ENCODE data around the gene EPS15. TPM values are rescaled to one million over a fixed set of nuclear protein-coding genes. Genes with fewer than 3 reads are reported as not detected.
A peak's percentile ranks its signal among the peaks of the same experiment; 100 is the strongest.
"Not testable (repeated sequence)": the region's sequence is repeated elsewhere in the genome, so short reads cannot be mapped to it uniquely, and the experiment has no call there.

EPS15 gene
- 10 to 100 TPM; 59.6 to 61.6 TPM for total RNA-seq

GRCh38 chr1:51519048-51519864, at the start of gene EPS15:
TSS of gene EPS15 (minus strand) at chr1:51519266. CDS start at chr1:51519231, 35 bp downstream.
- DNase-seq (peak; percentile 95), ATAC-seq (peak; percentile 76)
- Mint-ChIP-seq H3K36me3 (ENCODE audit: low read depth) (peaks cover 7% of the 10 kb centered on the region), H3K4me3 (peak within 1 kb of the TSS; percentile 100), H3K9me3 (ENCODE audit: low read depth) (no peaks in the 10 kb centered on the region), H3K27ac (peak within 1 kb of the TSS; percentile 93), H3K27me3 (no peaks in the 10 kb centered on the region), H3K4me1 (peaks cover 48% of the 10 kb centered on the region)
- intact Hi-C loops (cut with DNase I, micrococcal nuclease) = loop anchor here (1.0 to 10.0 kb wide), 16 partner anchors 13 to 848 kb away; partner anchors contain the start of genes OSBPL9 (in 2 of the 2), RNF11 (in 2 of the 2), BTF3L4 (in 1 of the 2) and CC2D1B (in 1 of the 2)
- ChIA-PET CTCF (interaction anchor here (0.6 to 1.3 kb wide), 3 partner anchors 21 to 98 kb away, joined by 3 read pairs; no protein-coding TSS in a partner anchor), POLR2A (interaction anchor here (0.7 to 1.1 kb wide), 2 partner anchors 13 to 258 kb away, joined by 4 to 6 read pairs; no protein-coding TSS in a partner anchor)

- POLR2A ChIA-PET = no interaction called here
- ATAC-seq (no peak), DNase-seq (no peak)
- Mint-ChIP-seq H3K27ac (peak overlapping the region; percentile 87), H3K36me3 (ENCODE audit: low read depth) (no peaks in the 10 kb centered on the region), H3K27me3 (no peaks in the 10 kb centered on the region), H3K9me3 (ENCODE audit: low read depth) (no peaks in the 10 kb centered on the region), H3K4me3 (no peak overlapping the region), H3K4me1 (peaks cover 41% of the 10 kb centered on the region)
- intact Hi-C loops (cut with DNase I, micrococcal nuclease) = loop anchor here in 1 of 2 experiments (2.0 kb wide), 1 partner anchor 24 kb away; no protein-coding TSS in a partner anchor
- CTCF ChIA-PET = interaction anchor here (0.6 to 1.3 kb wide), 2 partner anchors 10 to 131 kb away, joined by 3 read pairs; no protein-coding TSS in a partner anchor
Measured at GRCh38 chr1:51568231-51568935, 49.3 kb upstream of the EPS15 start.

- POLR2A ChIA-PET = no interaction called here
Measured at GRCh38 chr1:51567653-51568052, 48.6 kb upstream of the EPS15 start.

GRCh38 chr1:51566260-51566659, 47.2 kb upstream of the EPS15 start:
- H3K4me1 Mint-ChIP-seq = peaks cover 41% of the 10 kb centered on the region
- no peaks in the 10 kb centered on the region for H3K9me3 Mint-ChIP-seq (ENCODE audit: low read depth)
- H3K4me3 Mint-ChIP-seq = no peak overlapping the region
- H3K27me3 Mint-ChIP-seq = no peaks in the 10 kb centered on the region
- H3K36me3 Mint-ChIP-seq (ENCODE audit: low read depth) = no peaks in the 10 kb centered on the region
- no peak overlapping the region for H3K27ac Mint-ChIP-seq
- ChIA-PET CTCF (interaction anchor here (1.3 kb wide), 1 partner anchor 9 kb away, joined by 3 read pairs; no protein-coding TSS in a partner anchor), POLR2A (no interaction called here)
- intact Hi-C loops (cut with DNase I, micrococcal nuclease) = no loop called here
- ATAC-seq (no peak), DNase-seq (no peak)

More at GRCh38 chr1:51567653-51568052, 48.6 kb upstream of the EPS15 start:
- Mint-ChIP-seq H3K27me3 (no peaks in the 10 kb centered on the region), H3K9me3 (ENCODE audit: low read depth) (no peaks in the 10 kb centered on the region), H3K4me1 (peaks cover 41% of the 10 kb centered on the region), H3K4me3 (no peak overlapping the region), H3K36me3 (ENCODE audit: low read depth) (no peaks in the 10 kb centered on the region), H3K27ac (no peak overlapping the region)
- CTCF ChIA-PET = interaction anchor here (1.3 kb wide), 1 partner anchor 9 kb away, joined by 3 read pairs; no protein-coding TSS in a partner anchor
- DNase-seq (no peak), ATAC-seq (no peak)
- intact Hi-C loops (cut with DNase I, micrococcal nuclease) = loop anchor here in 1 of 2 experiments (2.0 kb wide), 1 partner anchor 23 kb away; no protein-coding TSS in a partner anchor

- Mint-ChIP-seq H3K4me1 (peaks cover 29% of the 10 kb centered on the region), H3K4me3 (no peak overlapping the region), H3K9me3 (ENCODE audit: low read depth) (no peaks in the 10 kb centered on the region), H3K27ac (no peak overlapping the region), H3K27me3 (no peaks in the 10 kb centered on the region), H3K36me3 (ENCODE audit: low read depth) (no peaks in the 10 kb centered on the region)
- ChIA-PET CTCF (no interaction called here), POLR2A (no interaction called here)
- DNase-seq = no peak
- intact Hi-C loops (cut with DNase I, micrococcal nuclease) = no loop called here
- no peak for ATAC-seq
Measured at GRCh38 chr1:51565009-51565408, 45.9 kb upstream of the EPS15 start.

- Mint-ChIP-seq H3K27me3 (no peaks in the 10 kb centered on the region), H3K36me3 (ENCODE audit: low read depth) (no peaks in the 10 kb centered on the region), H3K27ac (no peak overlapping the region), H3K4me1 (peaks cover 20% of the 10 kb centered on the region), H3K4me3 (no peak overlapping the region), H3K9me3 (ENCODE audit: low read depth) (no peaks in the 10 kb centered on the region)
- ATAC-seq = peak; percentile 79
- ChIA-PET POLR2A (no interaction called here), CTCF (interaction anchor here (0.8 kb wide), 1 partner anchor 45 kb away, joined by 3 read pairs; the partner anchor contains the start of gene EPS15)
- DNase-seq = peak; percentile 28
- intact Hi-C loops (cut with DNase I, micrococcal nuclease) = no loop called here
Measured at GRCh38 chr1:51564124-51564523, 45.1 kb upstream of the EPS15 start.

GRCh38 chr1:51561702-51562101, 42.6 kb upstream of the EPS15 start:
- intact Hi-C loops (cut with DNase I, micrococcal nuclease) = no loop called here
- DNase-seq (no peak), ATAC-seq (no peak)
- peaks cover 17% of the 10 kb centered on the region for H3K4me1 Mint-ChIP-seq
- no peak overlapping the region for H3K27ac Mint-ChIP-seq
- no peaks in the 10 kb centered on the region for H3K36me3 Mint-ChIP-seq (ENCODE audit: low read depth)
- H3K4me3 Mint-ChIP-seq = no peak overlapping the region
- no peaks in the 10 kb centered on the region for H3K9me3 Mint-ChIP-seq (ENCODE audit: low read depth)
- POLR2A ChIA-PET = no interaction called here
- no peaks in the 10 kb centered on the region for H3K27me3 Mint-ChIP-seq
- CTCF ChIA-PET = no interaction called here

GRCh38 chr1:51560895-51561294, 41.8 kb upstream of the EPS15 start:
- CTCF ChIA-PET; H3K27ac Mint-ChIP-seq; intact Hi-C loops (cut with DNase I, micrococcal nuclease); H3K9me3 Mint-ChIP-seq (ENCODE audit: low read depth); H3K27me3 Mint-ChIP-seq; H3K36me3 Mint-ChIP-seq (ENCODE audit: low read depth); POLR2A ChIA-PET; ATAC-seq; H3K4me3 Mint-ChIP-seq; DNase-seq: not testable (repeated sequence)
- peaks cover 17% of the 10 kb centered on the region for H3K4me1 Mint-ChIP-seq

GRCh38 chr1:51560034-51560433, 41.0 kb upstream of the EPS15 start:
- Mint-ChIP-seq H3K9me3 (ENCODE audit: low read depth) (no peaks in the 10 kb centered on the region), H3K4me3 (no peak overlapping the region), H3K27ac (no peak overlapping the region), H3K4me1 (peaks cover 17% of the 10 kb centered on the region), H3K36me3 (ENCODE audit: low read depth) (no peaks in the 10 kb centered on the region), H3K27me3 (no peaks in the 10 kb centered on the region)
- CTCF ChIA-PET = no interaction called here
- ATAC-seq = no peak
- DNase-seq = no peak
- POLR2A ChIA-PET = no interaction called here
- intact Hi-C loops (cut with DNase I, micrococcal nuclease) = no loop called here

- H3K4me3 Mint-ChIP-seq = no peak overlapping the region
- no peaks in the 10 kb centered on the region for H3K36me3 Mint-ChIP-seq (ENCODE audit: low read depth)
- POLR2A ChIA-PET = no interaction called here
- peaks cover 17% of the 10 kb centered on the region for H3K4me1 Mint-ChIP-seq
- no peaks in the 10 kb centered on the region for H3K27me3 Mint-ChIP-seq
- no peak overlapping the region for H3K27ac Mint-ChIP-seq
- DNase-seq (no peak), ATAC-seq (no peak)
- CTCF ChIA-PET = no interaction called here
- intact Hi-C loops (cut with DNase I, micrococcal nuclease) = no loop called here
- H3K9me3 Mint-ChIP-seq (ENCODE audit: low read depth) = no peaks in the 10 kb centered on the region
Measured at GRCh38 chr1:51559501-51559900, 40.4 kb upstream of the EPS15 start.

- Mint-ChIP-seq H3K4me1 (peaks cover 14% of the 10 kb centered on the region), H3K9me3 (ENCODE audit: low read depth) (no peaks in the 10 kb centered on the region), H3K27ac (peak overlapping the region; percentile 35), H3K4me3 (no peak overlapping the region), H3K27me3 (no peaks in the 10 kb centered on the region), H3K36me3 (ENCODE audit: low read depth) (no peaks in the 10 kb centered on the region)
- ChIA-PET CTCF (no interaction called here), POLR2A (no interaction called here)
- no peak for ATAC-seq
- no peak for DNase-seq
- intact Hi-C loops (cut with DNase I, micrococcal nuclease) = no loop called here
Measured at GRCh38 chr1:51559064-51559500, 40.0 kb upstream of the EPS15 start.
